Activated T-cell treated with anti-CD3 and anti-CD28 coated beads, Interleukin-2, amount 50 U/mL, for 48 hours (primary cell): Measurements from ENCODE around the gene SPATS2L.

ENCODE experiments used
- DNase-seq, 2 experiments: peaks; one replicate each; pipeline ENCODE4 v3.0.0-alpha.2; 2020

SPATS2L gene

GRCh38 chr2:200352636-200353035, 46.1 kb downstream of the SPATS2L start:
- DNase-seq = no peak

GRCh38 chr2:200353120-200353519, 46.6 kb downstream of the SPATS2L start:
- DNase-seq = no peak

GRCh38 chr2:200353874-200354273, 47.4 kb downstream of the SPATS2L start:
- DNase-seq = no peak

DNA sequence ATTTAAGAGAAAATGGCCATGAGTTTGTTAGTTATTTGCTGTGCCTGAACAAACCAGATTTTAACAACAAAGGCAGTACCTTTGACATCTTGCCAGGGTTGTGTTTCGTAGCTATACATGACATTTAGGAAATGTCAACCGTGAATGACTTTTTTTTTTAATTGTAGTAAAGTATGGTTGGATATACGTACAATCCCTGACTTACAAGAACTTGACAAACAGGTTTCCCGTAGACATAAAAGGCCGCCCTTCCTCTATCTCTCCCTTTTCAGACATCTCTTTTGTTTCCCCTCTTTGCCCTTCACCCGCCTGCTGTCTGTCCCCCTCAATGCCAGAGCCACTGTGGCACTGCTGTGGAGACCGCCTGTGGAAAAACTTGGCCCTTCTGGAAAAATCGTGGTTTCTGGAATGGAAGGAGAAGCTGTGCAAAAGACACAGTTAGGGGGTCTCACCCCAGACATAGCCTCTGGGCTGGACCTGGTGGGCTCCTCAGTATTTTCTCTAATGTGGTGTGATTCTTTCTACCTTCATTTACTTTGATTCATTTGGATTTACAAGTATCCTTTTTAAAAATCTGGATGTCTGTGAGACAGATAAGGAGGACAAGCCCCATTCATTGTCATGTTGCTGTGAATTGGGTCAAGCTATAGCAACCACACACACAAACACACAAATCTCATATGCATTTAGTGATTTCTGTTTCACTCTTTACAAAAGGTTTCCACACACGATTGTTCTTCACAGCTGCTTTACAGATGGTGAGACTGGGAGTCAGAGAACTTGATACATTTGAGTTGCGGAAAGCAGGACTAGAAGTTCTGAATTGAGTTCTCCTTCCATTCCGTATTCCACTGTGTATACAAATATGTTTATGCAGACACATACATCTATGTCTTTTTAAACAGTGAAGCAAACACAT, 48.6 kb downstream of the SPATS2L start:
- DNase-seq = no peak

DNA sequence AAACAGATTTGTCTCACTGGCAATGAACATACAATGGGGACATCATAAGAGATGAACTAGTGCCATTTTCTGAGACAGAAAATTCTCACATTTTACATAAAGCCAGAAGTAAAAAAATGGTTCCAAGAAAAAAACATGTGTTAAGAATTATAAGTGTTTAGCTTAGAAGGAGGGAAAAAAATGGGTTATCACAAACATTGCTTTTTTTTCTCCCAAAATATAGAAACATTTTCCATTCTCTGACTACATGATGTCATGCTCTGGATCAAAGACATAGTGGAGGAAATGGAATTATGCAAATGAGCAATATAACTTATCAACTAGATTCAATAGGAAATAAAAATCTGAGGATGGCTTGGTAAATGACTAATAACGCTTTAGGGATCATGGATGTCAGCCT, 49.8 kb downstream of the SPATS2L start:
- DNase-seq = no peak

- DNase-seq = no peak
These were observed 50.4 kb downstream of the SPATS2L start for GRCh38 chr2:200356857-200357384.

GRCh38 chr2:200357845-200358244, 51.4 kb downstream of the SPATS2L start:
- no peak for DNase-seq

DNA sequence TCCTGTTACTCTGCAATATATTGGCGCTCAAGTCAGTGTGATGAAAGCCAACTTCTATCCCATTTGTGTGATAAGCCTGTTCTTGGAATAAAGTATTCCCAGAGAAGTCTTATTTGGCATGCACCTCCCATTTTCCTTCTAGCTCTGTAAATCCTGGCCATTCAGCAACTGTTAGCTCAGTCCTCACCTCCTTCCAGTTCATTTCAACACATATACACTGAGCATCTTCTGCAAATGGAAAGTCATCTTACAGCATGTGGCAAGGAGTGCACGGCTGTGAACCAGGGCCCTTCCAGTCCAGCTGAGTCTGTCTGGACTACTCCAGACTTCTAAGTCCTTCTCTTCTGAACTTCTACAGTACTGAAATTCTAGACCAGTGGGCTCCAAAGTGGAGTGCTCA, 53.1 kb downstream of the SPATS2L start:
- no peak for DNase-seq

DNA sequence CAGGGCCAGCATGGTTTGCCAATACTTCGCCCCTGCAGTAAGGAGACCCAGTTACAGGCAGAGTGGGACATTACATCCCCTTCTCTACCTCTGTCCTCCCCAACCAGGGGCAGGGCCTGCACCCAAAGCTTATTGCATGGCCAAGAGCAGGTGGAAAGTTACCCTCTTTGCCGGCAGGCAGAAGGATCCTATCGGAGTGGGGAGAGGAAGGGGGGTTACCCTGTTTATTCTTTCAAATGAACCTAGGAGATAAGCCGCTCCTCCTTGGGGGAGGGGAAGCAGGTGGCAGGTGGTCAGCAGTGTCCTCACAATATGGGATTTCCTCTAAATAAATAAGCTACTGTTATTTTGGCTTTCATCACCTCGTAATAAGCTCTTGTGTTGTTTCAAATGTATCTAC, 53.9 kb downstream of the SPATS2L start:
- DNase-seq = no peak

- DNase-seq = no peak
These were observed 55.9 kb downstream of the SPATS2L start for GRCh38 chr2:200362202-200362917.

GRCh38 chr2:200363279-200363678, 56.8 kb downstream of the SPATS2L start:
- no peak for DNase-seq

GRCh38 chr2:200364142-200364541, 57.6 kb downstream of the SPATS2L start:
- DNase-seq = no peak

- DNase-seq = no peak
These were observed 58.1 kb downstream of the SPATS2L start for GRCh38 chr2:200364620-200365019.

DNA sequence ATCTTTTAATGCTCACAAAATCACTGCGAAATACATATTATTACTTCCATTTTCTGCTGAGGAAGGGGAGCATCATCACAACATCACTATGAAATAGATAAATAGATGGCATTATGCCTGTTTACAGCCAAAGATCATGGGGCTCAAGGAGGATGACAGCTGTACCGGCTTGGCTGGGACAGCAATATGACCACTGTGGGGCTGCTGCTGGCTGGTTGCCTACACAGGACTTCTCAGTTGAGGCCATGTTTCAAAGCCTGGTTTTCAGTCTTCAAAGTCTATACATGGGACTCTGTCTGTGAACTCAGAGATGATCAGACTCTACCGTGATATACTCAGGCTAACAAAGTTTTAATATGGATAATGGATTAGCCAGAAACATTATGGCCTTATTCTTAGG, 58.7 kb downstream of the SPATS2L start:
- no peak for DNase-seq

GRCh38 chr2:200367155-200367554, 60.7 kb downstream of the SPATS2L start:
- no peak for DNase-seq

DNA sequence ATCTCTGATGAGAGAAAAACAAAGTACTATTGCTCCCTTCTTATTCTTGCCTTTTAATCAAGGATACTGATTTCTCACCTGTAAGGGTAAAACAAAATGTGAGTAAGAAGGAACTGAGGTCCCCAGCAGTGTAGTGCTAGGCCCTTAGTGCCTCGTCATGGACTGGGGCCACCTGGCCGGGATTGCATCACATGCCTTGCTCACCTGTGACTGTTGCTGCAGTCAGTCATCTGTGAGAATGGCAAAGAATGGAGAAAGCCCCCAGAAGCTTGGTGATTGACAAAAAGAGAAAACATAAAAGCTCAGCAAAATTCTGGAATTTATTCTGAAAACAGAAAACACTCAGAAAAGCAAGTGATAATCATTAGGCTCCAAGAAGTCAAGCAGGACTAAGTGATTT, 63.4 kb downstream of the SPATS2L start:
- no peak for DNase-seq

GRCh38 chr2:200373231-200373630, 66.7 kb downstream of the SPATS2L start:
- no peak for DNase-seq

DNA sequence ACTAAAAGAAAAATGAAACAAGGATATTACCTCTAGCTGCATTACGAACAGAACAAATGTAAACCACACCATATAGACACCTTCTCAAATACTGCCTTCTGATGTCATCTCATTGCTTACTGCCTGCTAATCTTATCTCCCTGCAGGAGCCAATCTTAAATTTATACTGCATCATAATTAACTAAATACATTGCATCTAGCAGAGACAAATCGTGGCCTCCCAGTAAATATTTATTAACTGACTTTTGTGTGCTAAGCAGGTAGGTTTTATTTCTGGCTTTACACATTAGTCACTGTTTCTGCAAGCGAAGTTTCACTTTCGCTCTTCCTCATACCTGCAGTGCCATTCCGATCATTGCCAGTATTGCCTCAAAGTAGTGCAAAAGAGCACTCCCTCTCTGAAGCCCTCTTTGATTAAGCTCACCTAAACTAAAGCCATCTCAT, 67.5 kb downstream of the SPATS2L start:
- DNase-seq = peak in 1 of 2 experiments; percentile 35

DNA sequence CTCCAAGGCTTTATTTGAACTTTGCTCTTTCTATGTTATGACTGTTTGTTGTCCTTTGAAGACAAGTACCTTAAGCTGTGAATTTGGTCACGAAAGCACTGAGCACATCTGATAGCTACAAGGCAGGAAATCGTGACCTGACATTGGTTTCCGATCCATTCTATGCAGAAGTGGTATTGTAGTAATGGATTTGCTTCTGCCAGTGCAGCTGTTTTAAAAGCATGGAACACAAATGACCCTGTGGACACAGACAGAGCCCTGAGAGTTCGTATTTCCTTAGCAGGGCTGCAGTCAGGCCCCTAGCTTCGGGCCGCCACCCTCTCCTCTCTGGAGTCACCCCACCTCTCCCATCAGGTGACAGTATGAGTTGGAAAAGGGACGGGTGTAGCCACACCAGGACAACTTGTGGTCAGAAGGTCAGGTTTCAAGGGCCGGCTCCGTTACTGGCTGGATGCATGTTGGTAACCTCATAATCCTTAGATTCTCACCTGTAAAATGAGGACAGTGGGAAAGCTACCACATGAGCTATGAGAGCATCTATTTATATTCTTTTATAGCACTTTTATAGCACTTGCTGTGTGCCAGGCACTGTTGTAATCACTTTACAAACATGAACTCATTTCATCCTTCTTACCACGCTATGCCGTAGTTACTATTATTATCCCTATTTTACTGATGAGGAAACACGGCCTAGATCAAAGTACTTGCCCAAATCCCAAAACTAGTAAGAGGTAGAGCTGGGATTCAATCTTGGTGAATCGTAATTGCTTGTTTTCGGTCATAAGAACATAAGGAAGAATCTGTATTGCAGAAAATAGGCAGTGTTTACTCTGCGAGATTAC, 70.2 kb downstream of the SPATS2L start:
- DNase-seq = no peak

DNA sequence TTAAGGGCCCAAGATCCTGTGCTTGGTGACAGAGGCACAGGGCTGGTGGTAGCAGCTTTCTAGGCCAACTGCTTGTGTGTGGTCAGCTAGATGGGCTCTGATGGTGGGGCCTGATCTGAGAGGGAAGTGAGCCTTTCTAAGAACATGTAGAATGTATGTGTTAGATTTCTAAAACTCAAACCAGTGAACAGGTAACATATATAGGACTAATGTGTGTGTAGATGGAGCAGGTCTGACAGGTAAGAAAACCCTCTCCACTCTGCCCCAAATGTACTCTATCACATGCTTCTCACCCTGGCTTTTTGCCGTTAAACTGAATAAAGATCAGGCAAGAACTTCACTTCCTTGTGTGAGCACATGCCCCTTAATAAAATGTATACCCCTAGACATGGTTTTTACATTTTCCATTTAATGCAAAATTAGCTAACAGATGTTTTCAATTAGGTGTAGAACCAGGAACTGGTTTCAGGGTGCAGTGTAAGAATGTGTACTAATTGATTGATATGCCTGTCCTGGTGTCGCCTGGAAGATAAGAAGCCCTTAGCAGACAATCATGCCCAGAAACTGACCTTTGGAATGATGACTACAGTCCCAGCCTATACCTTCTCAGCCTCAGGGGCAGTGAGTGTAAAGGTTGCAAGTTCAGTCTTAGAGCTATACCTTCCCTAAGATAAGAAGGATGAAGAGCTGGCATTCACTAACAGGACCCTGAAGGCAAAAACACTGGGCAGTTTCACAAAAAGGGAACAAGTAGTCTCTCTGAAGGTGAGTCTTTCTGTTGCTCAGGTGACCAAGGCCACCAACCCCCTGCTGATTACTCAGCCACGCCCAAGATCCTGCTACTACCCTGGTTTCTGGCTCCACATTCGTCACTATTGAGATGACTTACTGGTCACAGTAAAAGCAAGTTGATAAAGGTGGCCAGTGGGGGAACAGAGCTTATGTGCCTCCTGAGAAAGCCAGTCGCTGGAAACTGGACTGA, 71.2 kb downstream of the SPATS2L start:
- DNase-seq = no peak

- no peak for DNase-seq
These were observed 72.3 kb downstream of the SPATS2L start for GRCh38 chr2:200378652-200379290.
